NB4 (cell line): Measurements from ENCODE around the gene GLI3.

Experiments used
- DNase-seq: peaks from one replicate; pipeline ENCODE4 v3.0.0; 2010; ENCODE audit warnings: low read depth
- H3K4me3 ChIP-seq: one replicate; pipeline ENCODE4 v1.5.1; 2011; ENCODE audit warnings: mild to moderate bottlenecking, low read depth, low read length, moderate library complexity
- MYC ChIP-seq: IDR thresholded peaks from 2 replicates; pipeline ENCODE4 v1.6.1; 2011; ENCODE audit warnings: low read depth, low read length
- POLR2A ChIP-seq: IDR thresholded peaks from 2 replicates; pipeline ENCODE4 v1.6.1; 2011; ENCODE audit warnings: mild to moderate bottlenecking; ENCODE audit not compliant: insufficient read length; ENCODE audit errors: extremely low read depth
- TF ChIP-seq, protein P1 (sequence below): IDR thresholded peaks from 2 replicates; pipeline ENCODE4 v1.6.1; 2011; ENCODE audit warnings: low read depth, low read length
- TF ChIP-seq, protein P2 (sequence below): IDR thresholded peaks from one replicate; pipeline ENCODE4 v1.5.1; 2012; ENCODE audit warnings: low read depth, low read length

GLI3 gene

DNA sequence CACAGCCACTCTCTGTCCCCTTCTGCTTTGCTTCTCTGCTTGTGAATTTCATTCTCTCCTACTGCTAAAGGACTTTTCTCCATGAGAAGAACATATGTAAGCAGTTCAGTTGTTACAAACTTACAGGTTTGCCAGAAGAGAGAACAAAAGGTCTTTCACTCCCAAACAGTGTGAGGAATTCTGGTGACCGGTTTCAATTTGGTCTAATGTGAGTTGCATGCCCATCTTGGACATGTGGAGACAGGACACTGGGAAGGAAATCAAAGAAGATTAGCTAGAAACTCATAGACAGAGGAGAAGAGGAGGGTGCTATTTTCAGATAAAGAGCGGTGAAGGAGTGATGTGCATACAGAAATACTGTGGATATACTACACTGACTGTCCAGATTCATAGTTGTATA is 324.6 kb downstream of the GLI3 start:
- H3K4me3 ChIP-seq: no peak overlapping the region
- DNase-seq: no peak
- TF ChIP-seq, protein P1, sequence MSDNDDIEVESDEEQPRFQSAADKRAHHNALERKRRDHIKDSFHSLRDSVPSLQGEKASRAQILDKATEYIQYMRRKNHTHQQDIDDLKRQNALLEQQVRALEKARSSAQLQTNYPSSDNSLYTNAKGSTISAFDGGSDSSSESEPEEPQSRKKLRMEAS: no peak
- TF ChIP-seq POLR2A: no peak
- TF ChIP-seq, protein P2, sequence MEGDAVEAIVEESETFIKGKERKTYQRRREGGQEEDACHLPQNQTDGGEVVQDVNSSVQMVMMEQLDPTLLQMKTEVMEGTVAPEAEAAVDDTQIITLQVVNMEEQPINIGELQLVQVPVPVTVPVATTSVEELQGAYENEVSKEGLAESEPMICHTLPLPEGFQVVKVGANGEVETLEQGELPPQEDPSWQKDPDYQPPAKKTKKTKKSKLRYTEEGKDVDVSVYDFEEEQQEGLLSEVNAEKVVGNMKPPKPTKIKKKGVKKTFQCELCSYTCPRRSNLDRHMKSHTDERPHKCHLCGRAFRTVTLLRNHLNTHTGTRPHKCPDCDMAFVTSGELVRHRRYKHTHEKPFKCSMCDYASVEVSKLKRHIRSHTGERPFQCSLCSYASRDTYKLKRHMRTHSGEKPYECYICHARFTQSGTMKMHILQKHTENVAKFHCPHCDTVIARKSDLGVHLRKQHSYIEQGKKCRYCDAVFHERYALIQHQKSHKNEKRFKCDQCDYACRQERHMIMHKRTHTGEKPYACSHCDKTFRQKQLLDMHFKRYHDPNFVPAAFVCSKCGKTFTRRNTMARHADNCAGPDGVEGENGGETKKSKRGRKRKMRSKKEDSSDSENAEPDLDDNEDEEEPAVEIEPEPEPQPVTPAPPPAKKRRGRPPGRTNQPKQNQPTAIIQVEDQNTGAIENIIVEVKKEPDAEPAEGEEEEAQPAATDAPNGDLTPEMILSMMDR: no peak
- TF ChIP-seq MYC: no peak

DNA sequence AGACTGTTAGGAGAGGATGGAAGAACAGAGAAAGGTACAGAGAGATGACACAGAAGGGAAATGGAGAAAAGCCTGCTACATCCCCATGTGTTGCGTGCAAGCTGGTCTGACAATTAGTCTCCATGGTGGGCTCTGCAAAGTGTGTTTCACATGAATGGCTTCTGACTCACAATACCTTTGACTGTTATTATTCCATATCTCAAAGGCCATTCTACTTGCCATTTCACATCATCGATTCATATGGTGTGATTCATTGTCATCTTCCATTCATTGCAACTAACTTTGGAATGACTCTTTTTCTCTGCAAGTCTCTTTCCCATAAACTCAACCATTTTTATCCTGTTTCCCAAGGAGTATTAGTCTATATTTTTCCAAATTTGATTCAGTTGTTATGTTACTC is 325.2 kb downstream of the GLI3 start:
- TF ChIP-seq MYC: no peak
- TF ChIP-seq, protein P1: no peak
- TF ChIP-seq, protein P2: no peak
- no peak for TF ChIP-seq POLR2A
- no peak overlapping the region for H3K4me3 ChIP-seq
- no peak for DNase-seq
